ENCODE measurements around the gene ART4. TPM values are rescaled to one million over a fixed set of nuclear protein-coding genes. Genes with fewer than 3 reads are reported as not detected.

ART4 gene
- total and polyA plus RNA-seq, 4 donors, result 10.5 to 40.7 (median 22.2) TPM

- H3K27ac ChIP-seq (ENCODE audit: low read depth in 1 of 2, low read length in 2 of 2), result no peak overlapping the region
- H3K9me3 ChIP-seq (ENCODE audit: control insufficient read depth in 4 of 4, low read length in 3 of 4), result no peaks in the 10 kb centered on the region
- TF ChIP-seq, protein P1, sequence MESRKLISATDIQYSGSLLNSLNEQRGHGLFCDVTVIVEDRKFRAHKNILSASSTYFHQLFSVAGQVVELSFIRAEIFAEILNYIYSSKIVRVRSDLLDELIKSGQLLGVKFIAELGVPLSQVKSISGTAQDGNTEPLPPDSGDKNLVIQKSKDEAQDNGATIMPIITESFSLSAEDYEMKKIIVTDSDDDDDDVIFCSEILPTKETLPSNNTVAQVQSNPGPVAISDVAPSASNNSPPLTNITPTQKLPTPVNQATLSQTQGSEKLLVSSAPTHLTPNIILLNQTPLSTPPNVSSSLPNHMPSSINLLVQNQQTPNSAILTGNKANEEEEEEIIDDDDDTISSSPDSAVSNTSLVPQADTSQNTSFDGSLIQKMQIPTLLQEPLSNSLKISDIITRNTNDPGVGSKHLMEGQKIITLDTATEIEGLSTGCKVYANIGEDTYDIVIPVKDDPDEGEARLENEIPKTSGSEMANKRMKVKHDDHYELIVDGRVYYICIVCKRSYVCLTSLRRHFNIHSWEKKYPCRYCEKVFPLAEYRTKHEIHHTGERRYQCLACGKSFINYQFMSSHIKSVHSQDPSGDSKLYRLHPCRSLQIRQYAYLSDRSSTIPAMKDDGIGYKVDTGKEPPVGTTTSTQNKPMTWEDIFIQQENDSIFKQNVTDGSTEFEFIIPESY (IDR thresholded peaks at IDR 0.05), result no peak
- TF ChIP-seq SP1 (IDR thresholded peaks at IDR 0.05), result no peak
- TF ChIP-seq FOXA2 (IDR thresholded peaks at IDR 0.05), result no peak
- TF ChIP-seq FOXA1 (IDR thresholded peaks at IDR 0.05), result no peak
- no peaks in the 10 kb centered on the region for H3K4me1 ChIP-seq (ENCODE audit: control insufficient read depth in 4 of 4, insufficient read depth in 4 of 4, low read length in 3 of 4)
- H3K36me3 ChIP-seq (ENCODE audit: control insufficient read depth in 4 of 4, insufficient read depth in 3 of 4, low read depth in 1 of 4, low read length in 3 of 4), result peaks cover 11 to 40% (median 31%) of the 10 kb centered on the region in 4 donors
- DNase-seq (ENCODE audit: low spot score), result no peak
- H3K27me3 ChIP-seq (ENCODE audit: control insufficient read depth in 4 of 4, insufficient read depth in 4 of 4, low read length in 3 of 4), result no peaks in the 10 kb centered on the region
- no peak overlapping the region for H3K9ac ChIP-seq (ENCODE audit: low read depth in 1 of 2, low read length in 2 of 2)
- no peak overlapping the region for H3K4me3 ChIP-seq (ENCODE audit: low read depth in 1 of 3, low read length in 3 of 3)
- WGBS, result 94% methylated on average over 2 of the region's 2 CpGs
Measured at GRCh38 chr12:14784471-14784870, 58.9 kb downstream of the ART4 start.

DNA sequence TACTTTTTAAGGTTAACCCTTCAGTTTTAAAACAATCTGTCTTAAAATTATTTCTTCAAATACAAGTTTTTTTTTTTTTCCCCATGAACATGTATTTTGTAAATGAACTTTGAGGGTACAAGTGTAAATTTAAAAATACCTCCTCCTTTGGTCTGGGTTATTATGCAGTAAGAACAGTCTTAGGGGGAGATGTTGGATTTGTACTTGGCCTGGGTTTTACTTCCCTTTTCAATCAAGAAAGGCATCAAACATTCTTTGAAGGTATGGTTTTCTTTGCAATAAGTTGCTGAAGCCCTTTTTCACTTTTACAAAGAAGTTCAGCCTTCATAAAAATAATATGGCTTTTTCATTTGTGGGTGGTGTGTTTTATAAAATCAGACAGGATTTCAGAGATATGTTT, 60.6 kb downstream of the ART4 start:
- Histone ChIP-seq H3K4me1 (ENCODE audit: control insufficient read depth in 4 of 4, insufficient read depth in 4 of 4, low read length in 3 of 4) (no peaks in the 10 kb centered on the region), H3K9ac (ENCODE audit: low read depth in 1 of 2, low read length in 2 of 2) (no peak overlapping the region), H3K27me3 (ENCODE audit: control insufficient read depth in 4 of 4, insufficient read depth in 4 of 4, low read length in 3 of 4) (no peaks in the 10 kb centered on the region), H3K9me3 (ENCODE audit: control insufficient read depth in 4 of 4, low read length in 3 of 4) (no peaks in the 10 kb centered on the region), H3K27ac (ENCODE audit: low read depth in 1 of 2, low read length in 2 of 2) (no peak overlapping the region), H3K36me3 (ENCODE audit: control insufficient read depth in 4 of 4, insufficient read depth in 3 of 4, low read depth in 1 of 4, low read length in 3 of 4) (peaks cover 6 to 24% (median 19%) of the 10 kb centered on the region in 4 donors), H3K4me3 (ENCODE audit: low read depth in 1 of 3, low read length in 3 of 3) (no peak overlapping the region)
- DNase-seq (ENCODE audit: low spot score), result no peak
- TF ChIP-seq NR2F2 (IDR thresholded peaks at IDR 0.05), result no peak
- TF ChIP-seq FOXA2 (IDR thresholded peaks at IDR 0.05), result no peak
- no peak for TF ChIP-seq CTCF (IDR thresholded peaks at IDR 0.05; ENCODE audit: low read depth, low read length, missing input control)
- TF ChIP-seq YY1 (IDR thresholded peaks at IDR 0.05), result no peak
- TF ChIP-seq RAD21 (IDR thresholded peaks at IDR 0.05), result no peak
- TF ChIP-seq JUND (IDR thresholded peaks at IDR 0.05), result no peak
- TF ChIP-seq FOXA1 (IDR thresholded peaks at IDR 0.05), result no peak
- TF ChIP-seq, protein P2, sequence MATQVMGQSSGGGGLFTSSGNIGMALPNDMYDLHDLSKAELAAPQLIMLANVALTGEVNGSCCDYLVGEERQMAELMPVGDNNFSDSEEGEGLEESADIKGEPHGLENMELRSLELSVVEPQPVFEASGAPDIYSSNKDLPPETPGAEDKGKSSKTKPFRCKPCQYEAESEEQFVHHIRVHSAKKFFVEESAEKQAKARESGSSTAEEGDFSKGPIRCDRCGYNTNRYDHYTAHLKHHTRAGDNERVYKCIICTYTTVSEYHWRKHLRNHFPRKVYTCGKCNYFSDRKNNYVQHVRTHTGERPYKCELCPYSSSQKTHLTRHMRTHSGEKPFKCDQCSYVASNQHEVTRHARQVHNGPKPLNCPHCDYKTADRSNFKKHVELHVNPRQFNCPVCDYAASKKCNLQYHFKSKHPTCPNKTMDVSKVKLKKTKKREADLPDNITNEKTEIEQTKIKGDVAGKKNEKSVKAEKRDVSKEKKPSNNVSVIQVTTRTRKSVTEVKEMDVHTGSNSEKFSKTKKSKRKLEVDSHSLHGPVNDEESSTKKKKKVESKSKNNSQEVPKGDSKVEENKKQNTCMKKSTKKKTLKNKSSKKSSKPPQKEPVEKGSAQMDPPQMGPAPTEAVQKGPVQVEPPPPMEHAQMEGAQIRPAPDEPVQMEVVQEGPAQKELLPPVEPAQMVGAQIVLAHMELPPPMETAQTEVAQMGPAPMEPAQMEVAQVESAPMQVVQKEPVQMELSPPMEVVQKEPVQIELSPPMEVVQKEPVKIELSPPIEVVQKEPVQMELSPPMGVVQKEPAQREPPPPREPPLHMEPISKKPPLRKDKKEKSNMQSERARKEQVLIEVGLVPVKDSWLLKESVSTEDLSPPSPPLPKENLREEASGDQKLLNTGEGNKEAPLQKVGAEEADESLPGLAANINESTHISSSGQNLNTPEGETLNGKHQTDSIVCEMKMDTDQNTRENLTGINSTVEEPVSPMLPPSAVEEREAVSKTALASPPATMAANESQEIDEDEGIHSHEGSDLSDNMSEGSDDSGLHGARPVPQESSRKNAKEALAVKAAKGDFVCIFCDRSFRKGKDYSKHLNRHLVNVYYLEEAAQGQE (IDR thresholded peaks at IDR 0.05), result no peak

- H3K4me1 ChIP-seq (ENCODE audit: control insufficient read depth in 4 of 4, insufficient read depth in 4 of 4, low read length in 3 of 4), result no peaks in the 10 kb centered on the region
- no peaks in the 10 kb centered on the region for H3K27me3 ChIP-seq (ENCODE audit: control insufficient read depth in 4 of 4, insufficient read depth in 4 of 4, low read length in 3 of 4)
- no peak overlapping the region for H3K27ac ChIP-seq (ENCODE audit: low read depth in 1 of 2, low read length in 2 of 2)
- no peak overlapping the region for H3K4me3 ChIP-seq (ENCODE audit: low read depth in 1 of 3, low read length in 3 of 3)
- no peak overlapping the region for H3K9ac ChIP-seq (ENCODE audit: low read depth in 1 of 2, low read length in 2 of 2)
- DNase-seq (ENCODE audit: low spot score), result no peak
- no peaks in the 10 kb centered on the region for H3K9me3 ChIP-seq (ENCODE audit: control insufficient read depth in 4 of 4, low read length in 3 of 4)
- WGBS, result 61% methylated on average over 2 of the region's 2 CpGs
- peaks cover 1 to 13% (median 8%) of the 10 kb centered on the region in 4 donors for H3K36me3 ChIP-seq (ENCODE audit: control insufficient read depth in 4 of 4, insufficient read depth in 3 of 4, low read depth in 1 of 4, low read length in 3 of 4)
- TF ChIP-seq, protein P3, sequence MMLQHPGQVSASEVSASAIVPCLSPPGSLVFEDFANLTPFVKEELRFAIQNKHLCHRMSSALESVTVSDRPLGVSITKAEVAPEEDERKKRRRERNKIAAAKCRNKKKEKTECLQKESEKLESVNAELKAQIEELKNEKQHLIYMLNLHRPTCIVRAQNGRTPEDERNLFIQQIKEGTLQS (IDR thresholded peaks at IDR 0.05), result no peak
- TF ChIP-seq, protein P2 (IDR thresholded peaks at IDR 0.05), result no peak
- TF ChIP-seq FOXA1 (IDR thresholded peaks at IDR 0.05) (no peak), TAF1 (conservative IDR thresholded peaks at IDR 0.05) (no peak), FOXA2 (IDR thresholded peaks at IDR 0.05) (no peak), JUND (IDR thresholded peaks at IDR 0.05) (no peak), EGR1 (IDR thresholded peaks at IDR 0.05; ENCODE audit: low read depth in 2 of 2) (no peak)
- TF ChIP-seq, protein P4, sequence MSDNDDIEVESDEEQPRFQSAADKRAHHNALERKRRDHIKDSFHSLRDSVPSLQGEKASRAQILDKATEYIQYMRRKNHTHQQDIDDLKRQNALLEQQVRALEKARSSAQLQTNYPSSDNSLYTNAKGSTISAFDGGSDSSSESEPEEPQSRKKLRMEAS (IDR thresholded peaks at IDR 0.05), result no peak
- TF ChIP-seq, protein P1 (IDR thresholded peaks at IDR 0.05), result no peak
Measured at GRCh38 chr12:14781563-14781962, 61.8 kb downstream of the ART4 start.
